Dendritic cell treated with granulocyte-macrophage colony-stimulating factor and Interleukin-4, amounts not matched to agents 40 ng/mL and 50 ng/mL, for 4 days (primary cell): ENCODE results near the gene DST.
A peak's percentile ranks its signal among the peaks of the same experiment; 100 is the strongest.
"Not testable (repeated sequence)": the region's sequence is repeated elsewhere in the genome, so short reads cannot be mapped to it uniquely, and the experiment has no call there.

Experiments
- H3K27ac Mint-ChIP-seq: one replicate; pipeline ENCODE4 v1.8.0; 2022; ENCODE audit warnings: mild to moderate bottlenecking, mixed read lengths
- H3K27me3 Mint-ChIP-seq: one replicate; pipeline ENCODE4 v1.8.0; 2022; ENCODE audit warnings: mild to moderate bottlenecking, mixed read lengths
- H3K36me3 Mint-ChIP-seq: one replicate; pipeline ENCODE4 v1.8.0; 2022; ENCODE audit warnings: low read depth, mixed read lengths
- H3K4me1 Mint-ChIP-seq: one replicate; pipeline ENCODE4 v1.8.0; 2022; ENCODE audit warnings: low read depth, mixed read lengths
- H3K4me3 Mint-ChIP-seq: one replicate; pipeline ENCODE4 v1.8.0; 2022; ENCODE audit warnings: mild to moderate bottlenecking, moderate library complexity, mixed read lengths
- H3K9me3 Mint-ChIP-seq: one replicate; pipeline ENCODE4 v1.8.0; 2022; ENCODE audit warnings: mixed read lengths
- intact Hi-C: fragments of 100-400 bp; cut with micrococcal nuclease; formaldehyde crosslinking; loops from one replicate; pipeline ENCODE4 v1.15.0; 2022

Gene DST

GRCh38 chr6:56677559-56677958 lies 34.9 kb upstream of the DST start:
- Mint-ChIP-seq H3K27me3 (no peaks in the 10 kb centered on the region), H3K4me3 (no peak overlapping the region), H3K27ac (no peak overlapping the region), H3K36me3 (no peaks in the 10 kb centered on the region), H3K4me1 (no peaks in the 10 kb centered on the region), H3K9me3 (no peaks in the 10 kb centered on the region)
- intact Hi-C loops, result no loop called here

- Mint-ChIP-seq H3K36me3 (no peaks in the 10 kb centered on the region), H3K4me1 (peaks cover 17% of the 10 kb centered on the region), H3K27ac (peak overlapping the region; percentile 84), H3K9me3 (no peaks in the 10 kb centered on the region), H3K4me3 (peak overlapping the region; percentile 32), H3K27me3 (no peaks in the 10 kb centered on the region)
- intact Hi-C loops, result no loop called here
These were observed 29.2 kb upstream of the DST start for GRCh38 chr6:56671651-56672461.

DNA sequence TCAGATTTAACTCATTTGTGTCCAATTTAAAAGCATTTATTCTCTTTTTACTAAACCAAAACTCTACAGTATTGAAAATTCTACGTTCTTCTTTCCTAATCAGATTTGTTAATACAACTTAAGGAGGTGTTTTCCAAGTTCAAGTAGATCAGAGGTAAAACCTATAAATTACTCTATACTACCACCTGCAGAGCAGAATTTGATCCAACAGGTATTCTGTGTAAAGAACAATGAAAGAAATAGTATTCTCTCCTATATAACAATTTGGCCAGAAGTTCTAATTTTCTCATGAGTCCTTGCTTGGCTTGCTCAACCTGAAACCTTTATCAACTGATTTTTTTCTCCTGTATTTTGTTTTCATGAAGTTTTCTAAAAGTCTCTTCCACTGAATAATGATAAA lies 28.5 kb upstream of the DST start:
- intact Hi-C loops, result no loop called here
- Mint-ChIP-seq H3K9me3 (no peaks in the 10 kb centered on the region), H3K27me3 (no peaks in the 10 kb centered on the region), H3K27ac (peak overlapping the region; percentile 84), H3K36me3 (no peaks in the 10 kb centered on the region), H3K4me1 (peaks cover 17% of the 10 kb centered on the region), H3K4me3 (no peak overlapping the region)

DNA sequence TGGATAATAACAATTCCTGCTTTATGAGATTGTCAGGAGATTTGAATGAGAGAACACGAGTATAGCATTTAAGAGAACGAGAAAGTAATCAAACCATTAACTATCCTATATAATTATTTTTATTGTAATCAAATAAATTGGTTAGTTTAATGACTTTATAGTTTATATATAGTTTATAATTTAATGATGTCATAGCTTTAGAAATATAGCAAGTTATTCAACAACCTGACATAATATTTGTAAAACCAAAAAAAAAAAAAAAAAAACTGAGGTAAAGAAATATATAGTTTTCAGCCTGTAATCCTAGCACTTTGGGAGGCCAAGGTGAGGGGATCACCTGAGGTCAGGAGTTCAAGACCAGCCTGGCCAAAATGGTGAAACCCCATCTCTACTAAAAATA lies 26.4 kb upstream of the DST start:
- no peaks in the 10 kb centered on the region for H3K27me3 Mint-ChIP-seq
- H3K4me3 Mint-ChIP-seq, result no peak overlapping the region
- intact Hi-C loops, result no loop called here
- H3K9me3 Mint-ChIP-seq, result no peaks in the 10 kb centered on the region
- H3K27ac Mint-ChIP-seq, result no peak overlapping the region
- H3K36me3 Mint-ChIP-seq, result no peaks in the 10 kb centered on the region
- H3K4me1 Mint-ChIP-seq, result peaks cover 17% of the 10 kb centered on the region

GRCh38 chr6:56668158-56668557 lies 25.5 kb upstream of the DST start:
- no peaks in the 10 kb centered on the region for H3K9me3 Mint-ChIP-seq
- H3K4me3 Mint-ChIP-seq, result no peak overlapping the region
- no peaks in the 10 kb centered on the region for H3K27me3 Mint-ChIP-seq
- no peak overlapping the region for H3K27ac Mint-ChIP-seq
- H3K4me1 Mint-ChIP-seq, result peaks cover 17% of the 10 kb centered on the region
- intact Hi-C loops, result no loop called here
- no peaks in the 10 kb centered on the region for H3K36me3 Mint-ChIP-seq

DNA sequence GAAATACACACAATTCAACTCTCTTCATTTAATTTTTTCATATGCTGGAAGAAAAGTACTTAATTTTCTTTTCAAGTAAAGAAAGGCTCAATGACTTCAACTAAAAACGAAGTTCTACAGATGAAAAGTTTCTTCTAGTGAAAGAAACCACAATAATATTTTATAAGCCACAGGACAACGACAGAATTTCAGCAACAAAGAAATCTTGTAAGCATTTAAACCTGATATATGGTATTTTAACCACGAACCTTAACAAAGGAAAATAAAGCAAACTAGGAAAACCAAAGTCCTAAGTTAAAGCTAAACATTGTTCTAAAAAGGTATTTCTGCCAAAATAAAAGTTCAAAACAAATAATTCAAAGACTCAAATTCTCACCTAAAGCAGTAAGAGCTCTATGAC lies 24.6 kb upstream of the DST start:
- Mint-ChIP-seq H3K27ac (no peak overlapping the region), H3K9me3 (no peaks in the 10 kb centered on the region)

DNA sequence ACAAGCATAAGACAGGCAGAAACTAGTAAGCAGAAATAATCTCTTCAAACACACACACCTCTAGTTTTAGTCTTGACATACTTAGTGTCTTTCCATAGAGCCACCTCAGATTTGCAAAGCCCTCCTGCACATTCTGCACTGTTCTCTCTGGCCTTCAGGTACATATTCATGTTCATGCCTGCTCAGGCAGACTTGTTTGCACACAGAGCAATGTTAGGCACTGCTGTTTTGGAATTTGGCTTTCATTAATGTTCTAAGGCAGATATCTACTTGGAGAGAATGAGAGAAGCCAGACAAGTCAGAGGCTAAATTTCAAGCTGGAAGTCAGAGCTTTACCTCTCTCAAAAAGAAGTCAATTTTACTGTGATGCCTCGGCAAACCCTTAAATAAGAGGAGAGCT lies 21.3 kb upstream of the DST start:
- H3K27ac Mint-ChIP-seq, result no peak overlapping the region
- H3K36me3 Mint-ChIP-seq, result peaks cover 7% of the 10 kb centered on the region
- H3K9me3 Mint-ChIP-seq, result no peaks in the 10 kb centered on the region
- no peaks in the 10 kb centered on the region for H3K27me3 Mint-ChIP-seq
- H3K4me1 Mint-ChIP-seq, result peaks cover 19% of the 10 kb centered on the region
- no peak overlapping the region for H3K4me3 Mint-ChIP-seq
- intact Hi-C loops, result no loop called here

More for the DNA sequence above, 24.6 kb upstream of the DST start:
- Mint-ChIP-seq H3K4me3 (no peak overlapping the region), H3K4me1 (peaks cover 17% of the 10 kb centered on the region), H3K27me3 (no peaks in the 10 kb centered on the region), H3K36me3 (no peaks in the 10 kb centered on the region)
- intact Hi-C loops, result no loop called here

GRCh38 chr6:56663344-56663743 lies 20.7 kb upstream of the DST start:
- Mint-ChIP-seq H3K36me3 (peaks cover 7% of the 10 kb centered on the region), H3K9me3 (no peaks in the 10 kb centered on the region), H3K4me3 (no peak overlapping the region), H3K4me1 (peaks cover 16% of the 10 kb centered on the region), H3K27me3 (no peaks in the 10 kb centered on the region), H3K27ac (no peak overlapping the region)
- intact Hi-C loops, result no loop called here

GRCh38 chr6:56661338-56661737 lies 18.6 kb upstream of the DST start:
- H3K27ac Mint-ChIP-seq, H3K9me3 Mint-ChIP-seq, intact Hi-C loops, H3K27me3 Mint-ChIP-seq, H3K36me3 Mint-ChIP-seq, H3K4me3 Mint-ChIP-seq: not testable (repeated sequence)
- H3K4me1 Mint-ChIP-seq, result peaks cover 16% of the 10 kb centered on the region

DNA sequence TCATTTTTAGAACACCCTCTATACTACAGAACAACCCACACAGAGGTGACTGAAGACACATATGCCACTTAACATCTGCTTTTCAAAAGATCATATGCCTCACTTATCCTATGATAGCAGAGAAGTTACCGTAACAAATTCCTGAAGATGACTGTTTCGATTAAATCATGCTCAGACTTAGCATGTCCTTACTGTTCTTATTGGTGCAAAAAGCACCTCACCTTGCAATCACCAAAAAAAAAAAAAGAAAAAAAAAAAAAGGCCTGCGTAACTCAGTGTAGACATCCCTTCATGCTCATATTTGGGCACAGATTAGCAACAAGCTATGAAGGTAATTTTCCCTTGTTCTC lies 17.7 kb upstream of the DST start:
- H3K27ac Mint-ChIP-seq, result no peak overlapping the region
- H3K27me3 Mint-ChIP-seq, result no peaks in the 10 kb centered on the region
- no peak overlapping the region for H3K4me3 Mint-ChIP-seq
- H3K4me1 Mint-ChIP-seq, result peaks cover 25% of the 10 kb centered on the region
- H3K9me3 Mint-ChIP-seq, result no peaks in the 10 kb centered on the region
- peaks cover 7% of the 10 kb centered on the region for H3K36me3 Mint-ChIP-seq
- intact Hi-C loops, result no loop called here

DNA sequence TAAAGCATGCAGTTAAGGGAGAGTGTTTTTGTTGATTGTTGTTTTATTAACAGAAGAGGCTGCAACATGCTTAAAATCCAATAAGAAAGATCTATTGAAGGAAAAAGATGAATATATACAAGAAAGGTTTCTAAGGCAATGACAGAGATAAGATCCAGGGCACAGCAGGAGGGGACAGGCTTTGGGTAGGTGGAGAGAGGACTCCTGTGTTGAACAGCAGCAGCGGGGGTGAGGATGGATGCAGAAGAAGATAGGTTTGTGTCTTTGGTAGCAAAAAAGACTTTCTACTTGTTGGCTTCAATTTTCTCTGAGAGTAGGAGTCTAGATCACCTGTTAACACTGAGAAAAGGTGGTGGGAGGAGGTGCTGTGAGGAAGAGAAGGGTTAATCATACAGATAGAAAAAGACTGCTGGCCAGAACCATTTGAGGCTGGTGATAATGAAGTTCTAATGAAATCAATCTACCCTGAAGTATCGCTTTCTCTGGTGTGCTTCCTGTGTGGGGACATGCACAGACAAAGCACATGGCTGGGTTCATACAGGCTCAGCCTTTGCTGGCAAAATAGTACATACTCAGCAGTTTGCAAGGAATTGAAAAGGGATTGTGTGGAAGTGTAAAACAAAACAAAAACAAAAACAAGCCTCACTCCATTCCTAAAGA lies 17.2 kb upstream of the DST start:
- Mint-ChIP-seq H3K4me3 (no peak overlapping the region), H3K36me3 (peaks cover 7% of the 10 kb centered on the region), H3K9me3 (no peaks in the 10 kb centered on the region), H3K27me3 (no peaks in the 10 kb centered on the region), H3K4me1 (peaks cover 26% of the 10 kb centered on the region), H3K27ac (no peak overlapping the region)
- intact Hi-C loops, result no loop called here

GRCh38 chr6:56658326-56658725 lies 15.6 kb upstream of the DST start:
- intact Hi-C loops, result no loop called here
- Mint-ChIP-seq H3K27me3 (no peaks in the 10 kb centered on the region), H3K4me1 (peaks cover 26% of the 10 kb centered on the region), H3K36me3 (peaks cover 7% of the 10 kb centered on the region), H3K4me3 (no peak overlapping the region), H3K27ac (no peak overlapping the region), H3K9me3 (no peaks in the 10 kb centered on the region)

- no peaks in the 10 kb centered on the region for H3K9me3 Mint-ChIP-seq
- H3K27me3 Mint-ChIP-seq, result no peaks in the 10 kb centered on the region
- no peak overlapping the region for H3K4me3 Mint-ChIP-seq
- peaks cover 26% of the 10 kb centered on the region for H3K4me1 Mint-ChIP-seq
- peaks cover 7% of the 10 kb centered on the region for H3K36me3 Mint-ChIP-seq
- H3K27ac Mint-ChIP-seq, result no peak overlapping the region
- intact Hi-C loops, result no loop called here
These were observed 14.7 kb upstream of the DST start for GRCh38 chr6:56657354-56657753.

DNA sequence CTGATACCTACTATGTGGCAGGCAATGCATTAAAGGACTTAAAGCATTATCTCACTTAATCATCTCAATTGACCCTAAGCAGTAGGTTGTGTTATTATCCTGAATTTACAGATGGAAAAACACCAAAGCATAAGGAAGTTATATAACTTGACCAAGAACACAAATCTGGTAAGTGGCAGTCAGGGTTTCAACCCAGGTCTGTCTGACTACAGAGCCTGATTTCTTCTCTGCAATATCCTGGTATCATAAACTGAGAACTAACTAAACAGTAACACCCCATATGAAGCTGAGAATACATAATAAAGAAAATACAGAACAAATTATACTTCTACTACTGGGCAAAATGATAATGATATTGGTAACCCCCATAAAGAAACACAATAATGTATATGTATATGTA lies 13.8 kb upstream of the DST start:
- Mint-ChIP-seq H3K36me3 (peaks cover 7% of the 10 kb centered on the region), H3K27me3 (no peaks in the 10 kb centered on the region), H3K4me3 (no peak overlapping the region), H3K9me3 (no peaks in the 10 kb centered on the region), H3K27ac (no peak overlapping the region), H3K4me1 (peaks cover 26% of the 10 kb centered on the region)
- intact Hi-C loops, result no loop called here

DNA sequence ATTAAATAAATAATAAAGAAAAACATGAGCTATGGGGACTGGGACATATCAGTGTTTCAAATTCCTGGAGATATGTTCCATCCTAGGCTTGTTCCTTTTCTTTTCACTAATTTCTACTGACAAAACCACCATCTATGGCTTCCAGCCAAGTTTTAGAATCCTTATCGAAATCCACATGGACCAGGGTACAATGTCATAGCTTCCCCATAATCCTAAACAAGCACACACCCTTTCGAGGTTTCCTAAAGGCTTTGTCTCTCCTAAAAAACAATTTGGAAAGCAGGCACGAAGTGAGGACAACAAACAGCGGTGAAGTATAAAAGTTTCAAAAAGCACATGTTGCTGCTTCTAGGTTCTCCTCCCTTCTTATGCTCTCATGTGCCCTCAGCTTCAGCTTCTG lies 13.3 kb upstream of the DST start:
- intact Hi-C loops, result no loop called here
- peaks cover 26% of the 10 kb centered on the region for H3K4me1 Mint-ChIP-seq
- no peak overlapping the region for H3K4me3 Mint-ChIP-seq
- no peaks in the 10 kb centered on the region for H3K9me3 Mint-ChIP-seq
- no peak overlapping the region for H3K27ac Mint-ChIP-seq
- H3K27me3 Mint-ChIP-seq, result no peaks in the 10 kb centered on the region
- H3K36me3 Mint-ChIP-seq, result peaks cover 7% of the 10 kb centered on the region
